ENCODE data around the gene CHSY1. TPM values are rescaled to one million over a fixed set of nuclear protein-coding genes. Genes with fewer than 3 reads are reported as not detected.

The CHSY1 gene
- total RNA-seq, 1 donor from 2014 or later = 33.2 TPM

GRCh38 chr15:101174152-101174920 is 77.5 kb downstream of the CHSY1 start:
- TF ChIP-seq, protein P1, sequence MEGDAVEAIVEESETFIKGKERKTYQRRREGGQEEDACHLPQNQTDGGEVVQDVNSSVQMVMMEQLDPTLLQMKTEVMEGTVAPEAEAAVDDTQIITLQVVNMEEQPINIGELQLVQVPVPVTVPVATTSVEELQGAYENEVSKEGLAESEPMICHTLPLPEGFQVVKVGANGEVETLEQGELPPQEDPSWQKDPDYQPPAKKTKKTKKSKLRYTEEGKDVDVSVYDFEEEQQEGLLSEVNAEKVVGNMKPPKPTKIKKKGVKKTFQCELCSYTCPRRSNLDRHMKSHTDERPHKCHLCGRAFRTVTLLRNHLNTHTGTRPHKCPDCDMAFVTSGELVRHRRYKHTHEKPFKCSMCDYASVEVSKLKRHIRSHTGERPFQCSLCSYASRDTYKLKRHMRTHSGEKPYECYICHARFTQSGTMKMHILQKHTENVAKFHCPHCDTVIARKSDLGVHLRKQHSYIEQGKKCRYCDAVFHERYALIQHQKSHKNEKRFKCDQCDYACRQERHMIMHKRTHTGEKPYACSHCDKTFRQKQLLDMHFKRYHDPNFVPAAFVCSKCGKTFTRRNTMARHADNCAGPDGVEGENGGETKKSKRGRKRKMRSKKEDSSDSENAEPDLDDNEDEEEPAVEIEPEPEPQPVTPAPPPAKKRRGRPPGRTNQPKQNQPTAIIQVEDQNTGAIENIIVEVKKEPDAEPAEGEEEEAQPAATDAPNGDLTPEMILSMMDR (IDR thresholded peaks at IDR 0.05; ENCODE audit: unreplicated experiment) = no peak
- peaks cover 2% of the 10 kb centered on the region for H3K4me1 Mint-ChIP-seq (ENCODE audit: low read depth)
- no peaks in the 10 kb centered on the region for H3K27me3 Mint-ChIP-seq
- H3K9me3 Mint-ChIP-seq (ENCODE audit: low read depth) = peaks cover 7% of the 10 kb centered on the region
- H3K27ac Mint-ChIP-seq = no peak overlapping the region
- no peak for DNase-seq (ENCODE audit: low spot score, unreplicated experiment)
- H3K36me3 Mint-ChIP-seq (ENCODE audit: insufficient read depth) = peaks cover 30% of the 10 kb centered on the region
- no peak overlapping the region for H3K4me3 Mint-ChIP-seq (ENCODE audit: low read depth)

DNA sequence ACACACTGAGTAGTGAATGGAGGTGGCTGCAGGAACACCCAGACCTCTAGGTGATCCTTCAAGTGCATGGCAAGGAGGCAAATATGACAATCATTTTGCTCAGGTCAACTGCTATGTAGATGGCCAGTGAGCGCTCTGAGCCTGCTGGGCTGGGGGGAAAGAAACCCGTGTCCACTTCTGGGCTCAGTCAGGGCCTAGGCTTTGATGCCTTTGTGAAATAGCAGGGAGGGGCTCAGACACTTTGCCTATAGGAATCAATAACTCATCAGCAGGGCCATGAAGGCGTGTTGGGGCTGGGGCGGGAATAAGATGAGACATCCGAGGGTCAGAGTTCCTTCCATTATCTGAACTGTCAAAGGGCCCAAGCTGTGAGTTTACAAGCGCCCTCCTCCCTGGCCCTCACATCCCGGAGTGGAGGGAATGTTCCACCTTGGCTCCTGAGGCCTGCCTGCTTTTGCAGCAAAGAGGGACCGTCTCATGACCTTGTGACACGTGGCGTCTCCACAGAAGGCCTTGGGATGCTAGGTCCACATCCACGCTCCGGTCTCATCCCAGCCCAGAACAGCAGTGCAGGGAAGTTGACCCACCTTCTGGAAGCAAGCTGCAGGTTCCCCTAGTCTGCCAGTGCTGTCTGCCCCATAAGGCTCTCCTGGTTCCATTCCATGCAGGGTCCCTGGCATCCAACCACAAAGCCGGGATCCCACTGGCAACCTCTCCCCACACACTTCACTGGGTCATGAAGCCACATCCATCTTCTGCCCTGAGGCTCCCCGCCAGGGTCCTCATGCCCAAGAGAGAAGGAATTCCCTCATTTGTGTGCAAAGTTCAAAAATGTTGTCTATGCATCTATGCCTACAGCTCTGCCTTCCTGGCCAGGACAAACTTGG is 78.4 kb downstream of the CHSY1 start:
- peak overlapping the region; percentile 58 for H3K27ac Mint-ChIP-seq
- H3K4me3 Mint-ChIP-seq (ENCODE audit: low read depth) = no peak overlapping the region
- peaks cover 26% of the 10 kb centered on the region for H3K36me3 Mint-ChIP-seq (ENCODE audit: insufficient read depth)
- DNase-seq (ENCODE audit: low spot score, unreplicated experiment) = no peak
- H3K27me3 Mint-ChIP-seq = no peaks in the 10 kb centered on the region
- TF ChIP-seq, protein P1 (IDR thresholded peaks at IDR 0.05; ENCODE audit: unreplicated experiment) = no peak
- peaks cover 7% of the 10 kb centered on the region for H3K9me3 Mint-ChIP-seq (ENCODE audit: low read depth)
- peaks cover 2% of the 10 kb centered on the region for H3K4me1 Mint-ChIP-seq (ENCODE audit: low read depth)

DNA sequence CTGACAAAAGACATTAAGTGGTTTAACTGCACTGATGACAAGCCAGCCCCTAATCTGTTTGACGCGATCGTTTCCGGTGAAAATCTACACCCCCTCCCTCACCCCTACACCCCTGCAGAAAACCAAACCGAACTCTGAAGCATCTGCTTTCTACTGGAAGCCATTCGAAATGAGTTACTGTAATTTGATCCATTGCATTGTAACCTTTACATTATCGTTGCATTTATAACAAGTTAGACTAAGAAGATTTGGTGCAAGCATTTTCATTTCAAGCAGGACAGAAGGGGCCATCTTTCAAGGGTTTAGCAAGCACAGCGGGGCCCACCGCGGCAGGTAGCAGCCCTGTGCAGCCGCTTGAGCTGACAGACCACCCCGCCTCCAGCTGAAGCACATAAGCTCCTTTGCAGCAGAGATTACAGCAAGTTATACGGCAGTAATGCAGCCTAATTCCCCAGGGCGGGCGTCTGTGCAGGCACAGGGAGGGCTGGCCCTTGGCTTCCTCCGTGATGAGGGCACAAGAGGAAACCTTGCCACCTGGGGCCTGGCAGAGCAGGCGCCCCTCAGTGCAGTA is 79.3 kb downstream of the CHSY1 start:
- no peak overlapping the region for H3K27ac Mint-ChIP-seq
- TF ChIP-seq, protein P1 (IDR thresholded peaks at IDR 0.05; ENCODE audit: unreplicated experiment) = no peak
- DNase-seq (ENCODE audit: low spot score, unreplicated experiment) = no peak
- H3K27me3 Mint-ChIP-seq = no peaks in the 10 kb centered on the region
- no peak overlapping the region for H3K4me3 Mint-ChIP-seq (ENCODE audit: low read depth)
- peaks cover 17% of the 10 kb centered on the region for H3K36me3 Mint-ChIP-seq (ENCODE audit: insufficient read depth)
- peaks cover 2% of the 10 kb centered on the region for H3K4me1 Mint-ChIP-seq (ENCODE audit: low read depth)
- H3K9me3 Mint-ChIP-seq (ENCODE audit: low read depth) = peaks cover 2% of the 10 kb centered on the region

DNA sequence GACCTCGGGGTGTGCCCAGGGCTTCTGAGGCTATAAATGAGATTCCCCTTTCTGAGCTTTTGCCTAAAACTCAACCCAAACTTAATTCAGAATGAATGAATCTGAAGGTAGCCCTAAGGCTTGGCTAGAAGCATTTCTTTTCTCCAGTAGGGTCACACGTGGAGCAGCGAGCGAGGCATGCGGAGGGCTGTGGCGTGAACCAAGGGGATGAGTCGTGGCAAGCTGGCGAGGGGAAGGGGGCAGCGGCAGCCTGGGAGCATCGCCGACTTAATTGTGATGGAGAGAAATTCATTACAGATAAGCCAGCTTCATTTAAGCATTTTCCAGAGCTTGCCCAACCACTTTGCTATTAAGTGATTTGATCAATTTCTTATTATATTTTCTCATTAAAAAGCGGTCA is 79.9 kb downstream of the CHSY1 start:
- H3K9me3 Mint-ChIP-seq (ENCODE audit: low read depth) = peaks cover under 1% of the 10 kb centered on the region
- no peak for DNase-seq (ENCODE audit: low spot score, unreplicated experiment)
- H3K4me1 Mint-ChIP-seq (ENCODE audit: low read depth) = peaks cover 2% of the 10 kb centered on the region
- H3K27me3 Mint-ChIP-seq = no peaks in the 10 kb centered on the region
- peaks cover 13% of the 10 kb centered on the region for H3K36me3 Mint-ChIP-seq (ENCODE audit: insufficient read depth)
- no peak overlapping the region for H3K4me3 Mint-ChIP-seq (ENCODE audit: low read depth)
- H3K27ac Mint-ChIP-seq = no peak overlapping the region
- TF ChIP-seq, protein P1 (IDR thresholded peaks at IDR 0.05; ENCODE audit: unreplicated experiment) = no peak

Measured in progenitor cell of endocrine pancreas (in vitro differentiated cells).